Central memory CD4-positive, alpha-beta T cell (primary cell): ENCODE measurements around the gene PIGZ.

Experiments
- DNase-seq: peaks from one replicate; pipeline ENCODE4 v3.0.0; 2022

PIGZ gene

GRCh38 chr3:196902296-196902695 is 66.3 kb downstream of the PIGZ start:
- DNase-seq, result no peak

GRCh38 chr3:196901768-196902167 is 66.9 kb downstream of the PIGZ start:
- DNase-seq, result no peak
